HepG2 (cell line): ENCODE measurements around the gene ATG13. TPM values are rescaled to one million over a fixed set of nuclear protein-coding genes. Genes with fewer than 3 reads are reported as not detected.

Experiments used
- ATAC-seq: fragments of 200-7000 bp; cut with Tn5 transposase; 3 replicates; pipeline ENCODE4 v1.9.1; 2020; ENCODE audit warnings: mild to moderate bottlenecking, moderate library complexity
- BruUV-seq: library from RNA; stranded (reverse); fragments of 400-500 nt; replicated peaks from 2 replicates; lab custom pipeline; 2021; lab: Mats Ljungman, UMichigan
- CTCF ChIA-PET: fragments of 300-600 bp; formaldehyde crosslinking; extraction: SDS; loops from one replicate; lab custom pipeline; 2021; ENCODE audit warnings: low total read pairs, inconsistent platforms, low intra/inter-chr PET ratio; lab: Yijun Ruan, JAX
- POLR2A ChIA-PET: fragments of 350-600 bp; sonication (Branson Sonifier 250); formaldehyde crosslinking; loops from one replicate; lab custom pipeline; 2020; ENCODE audit warnings: antibody characterized with exemption, inconsistent platforms; lab: Yijun Ruan, JAX
- DNase-seq: peaks from one replicate; pipeline ENCODE4 v3.0.0-alpha.2; 2015; ENCODE audit warnings: low spot score
- FAIRE-seq: peaks from 3 replicates; lab custom pipeline; 2011; peaks lifted over from hg19 to GRCh38; lab: Jason Lieb, UNC
- H2AFZ ChIP-seq: one replicate; pipeline ENCODE4 v1.6.1; 2011; ENCODE audit warnings: low read length, inconsistent platforms
- H3K27ac ChIP-seq: fragments of 300-600 bp; 3 replicates; pipeline ENCODE4 v1.8.0; 2011; ENCODE audit warnings: mixed run types, mild to moderate bottlenecking, mixed read lengths, low read length, inconsistent platforms; ENCODE audit not compliant: insufficient read depth; ENCODE audit errors: extremely low read length
- H3K27me3 ChIP-seq, 2 experiments: fragments of 200-600 bp in 1 of 2; 2 replicates in 1 of 2; 3 replicates in 1 of 2; pipeline versions ENCODE4 v1.6.0 to v1.8.0; 2011; ENCODE audit warnings: low read length in 2 of 2, mild to moderate bottlenecking in 2 of 2, moderate library complexity in 2 of 2, inconsistent platforms in 1 of 2; ENCODE audit not compliant: insufficient read depth in 2 of 2, control insufficient read depth in 1 of 2
- H3K36me3 ChIP-seq, 2 experiments: fragments of 200-600 bp in 1 of 2; replicated peaks in 1 of 2; 2 replicates in 1 of 2; 3 replicates in 1 of 2; pipeline versions ENCODE4 v1.5.1 to v1.8.0; 2011; ENCODE audit warnings: low read length in 2 of 2, inconsistent platforms in 1 of 2; ENCODE audit not compliant: insufficient read depth in 2 of 2, control insufficient read depth in 1 of 2
- H3K4me1 ChIP-seq: 2 replicates; pipeline ENCODE4 v1.5.1; 2012; ENCODE audit warnings: low read length, inconsistent platforms; ENCODE audit not compliant: insufficient read depth
- H3K4me2 ChIP-seq: 2 replicates; pipeline ENCODE4 v1.6.0; 2011; ENCODE audit warnings: low read depth, low read length, inconsistent platforms
- H3K4me3 ChIP-seq, 3 experiments: fragments of 200-600 bp in 1 of 3; sonication (generic), shearing (Covaris generic) in 1 of 3; replicated peaks in 1 of 3; 2 replicates each; pipeline ENCODE4 v1.5.1; 2011 to 2016; ENCODE audit warnings: low read length in 3 of 3, inconsistent platforms in 2 of 3, low read depth in 2 of 3, mild to moderate bottlenecking in 2 of 3, control low read depth in 1 of 3, mixed read lengths in 1 of 3; ENCODE audit not compliant: insufficient read depth in 1 of 3
- H3K79me2 ChIP-seq: one replicate; pipeline ENCODE4 v1.6.1; 2011; ENCODE audit warnings: low read length, inconsistent platforms; ENCODE audit not compliant: insufficient read depth
- H3K9ac ChIP-seq: 2 replicates; pipeline ENCODE4 v1.6.0; 2011; ENCODE audit warnings: mild to moderate bottlenecking, low read depth, low read length, inconsistent platforms; ENCODE audit not compliant: insufficient read depth
- H3K9me3 ChIP-seq: 2 replicates; pipeline ENCODE4 v1.5.1; 2012; ENCODE audit warnings: mild to moderate bottlenecking, low read length
- H4K20me1 ChIP-seq: 2 replicates; pipeline ENCODE4 v1.6.0; 2011; ENCODE audit warnings: inconsistent platforms, mild to moderate bottlenecking, low read length, moderate library complexity; ENCODE audit not compliant: insufficient read depth
- EEA1 ChIP-seq: sonication (generic); formaldehyde crosslinking; IDR thresholded peaks from 2 replicates; pipeline ENCODE4 v1.5.1; 2020; ENCODE audit warnings: mild to moderate bottlenecking, missing genetic modification reagents, borderline replicate concordance
- ETV6 ChIP-seq: sonication (generic); formaldehyde crosslinking; conservative IDR thresholded peaks from 2 replicates; pipeline ENCODE4 v1.4.0; 2020; ENCODE audit warnings: missing genetic modification reagents
- MAF1 ChIP-seq: sonication (generic); formaldehyde crosslinking; IDR thresholded peaks from 2 replicates; pipeline ENCODE4 v1.5.0; 2020; ENCODE audit warnings: missing genetic modification reagents, borderline replicate concordance
- MED13 ChIP-seq: sonication (generic); formaldehyde crosslinking; IDR thresholded peaks from 2 replicates; pipeline ENCODE4 v1.5.0; 2020; ENCODE audit warnings: missing genetic modification reagents
- REPIN1 ChIP-seq: sonication (generic); formaldehyde crosslinking; IDR thresholded peaks from 2 replicates; pipeline ENCODE4 v1.8.0; 2022; ENCODE audit warnings: missing genetic modification reagents, low read depth, mild to moderate bottlenecking, borderline replicate concordance
- SP1 ChIP-seq, 2 experiments: fragments of 450-650 bp in 1 of 2; sonication (generic) in 1 of 2; formaldehyde crosslinking in 1 of 2; IDR thresholded peaks; 2 replicates each; pipeline versions ENCODE4 v1.4.0 to v1.6.1; 2016 to 2020; ENCODE audit warnings: missing genetic modification reagents in 1 of 2
- ZFP37 ChIP-seq: sonication (generic); formaldehyde crosslinking; IDR thresholded peaks from 2 replicates; pipeline ENCODE4 v1.4.0; 2020; ENCODE audit warnings: missing genetic modification reagents, borderline replicate concordance
- ZMYM2 ChIP-seq: sonication (generic); formaldehyde crosslinking; IDR thresholded peaks from 2 replicates; pipeline ENCODE4 v1.8.0; 2022; ENCODE audit warnings: mild to moderate bottlenecking, missing genetic modification reagents
- ZNF205 ChIP-seq: IDR thresholded peaks from 2 replicates; pipeline ENCODE4 v1.6.1; 2018; ENCODE audit warnings: missing biosample characterization, missing genetic modification reagents
- ZNF251 ChIP-seq: sonication (generic); formaldehyde crosslinking; IDR thresholded peaks from 2 replicates; pipeline ENCODE4 v1.9.0; 2021; ENCODE audit warnings: mild to moderate bottlenecking, missing genetic modification reagents
- ZNF577 ChIP-seq: sonication (generic); formaldehyde crosslinking; IDR thresholded peaks from 2 replicates; pipeline ENCODE4 v1.4.0; 2020; ENCODE audit warnings: mild to moderate bottlenecking, low read depth, missing genetic modification reagents, borderline replicate concordance
- ZNF761 ChIP-seq: sonication (generic); formaldehyde crosslinking; conservative IDR thresholded peaks from 2 replicates; pipeline ENCODE4 v1.4.0; 2020; ENCODE audit warnings: mild to moderate bottlenecking, missing genetic modification reagents
- ZNF776 ChIP-seq: sonication (generic); formaldehyde crosslinking; IDR thresholded peaks from 2 replicates; pipeline ENCODE4 v1.4.0; 2020; ENCODE audit warnings: mild to moderate bottlenecking, missing genetic modification reagents
- ZNF839 ChIP-seq: sonication (generic); formaldehyde crosslinking; IDR thresholded peaks from 2 replicates; pipeline ENCODE4 v1.4.0; 2020; ENCODE audit warnings: missing genetic modification reagents, mild to moderate bottlenecking, borderline replicate concordance
- in situ Hi-C: cut with HindIII; loops from 2 replicates; pipeline ENCODE4 v1.10.0; 2017; ENCODE audit warnings: low pct_unique_long_range_greater_than_20kb; ENCODE audit not compliant: extremely low pct_ligation_motif_present
- intact Hi-C: fragments of 100-400 bp; cut with micrococcal nuclease; formaldehyde crosslinking; loops from one replicate; pipeline ENCODE4 v1.10.0; 2022; ENCODE audit not compliant: unreplicated experiment
- polyA plus RNA-seq, 8 experiments: library from polyadenylated mRNA; depleted of rRNA in 3 of 8; stranded (reverse) in 7 of 8; unstranded in 1 of 8; fragments of >200 nt; fragmentation: Illumina TruSeq in 4 of 8; extraction: Trizol in 4 of 8; gene quantifications; 2 replicates each; pipeline versions ENCODE4 v1.2.1 to v1.2.3, GENCODE V29; 2011 to 2016; ENCODE audit warnings: low read depth in 4 of 8, missing spikeins in 1 of 8, mixed read lengths in 1 of 8; ENCODE audit not compliant: insufficient read depth in 1 of 8
- total RNA-seq, 5 experiments: library from RNA; depleted of rRNA; stranded (reverse); fragments of >200 nt; fragmentation: Illumina TruSeq; extraction: Trizol; gene quantifications; 2 replicates each; pipeline ENCODE4 v1.2.3, GENCODE V29; 2016; ENCODE audit warnings: low read depth in 1 of 5
- TF ChIP-seq, protein P1 (sequence below), 2 experiments: sonication (generic) in 1 of 2; formaldehyde crosslinking in 1 of 2; IDR thresholded peaks; 2 replicates each; pipeline versions ENCODE4 v1.5.1 to v1.6.1; 2011 to 2020; ENCODE audit warnings: borderline replicate concordance in 1 of 2, low read depth in 1 of 2, low read length in 1 of 2, mild to moderate bottlenecking in 1 of 2, missing genetic modification reagents in 1 of 2, moderate library complexity in 1 of 2
- TF ChIP-seq, protein P2 (sequence below): sonication (generic); formaldehyde crosslinking; conservative IDR thresholded peaks from 2 replicates; pipeline ENCODE4 v1.4.0; 2020; ENCODE audit warnings: missing genetic modification reagents
- TF ChIP-seq, protein P3 (sequence below): sonication (generic); formaldehyde crosslinking; conservative IDR thresholded peaks from 2 replicates; pipeline ENCODE4 v1.4.0; 2020; ENCODE audit warnings: mild to moderate bottlenecking, missing genetic modification reagents, moderate library complexity

The ATG13 gene
- total and polyA plus RNA-seq, 2 of the 13 experiments (the other 11 are each of a cell fraction or from before 2014, with no cell fraction given): 55.0 to 77.3 TPM

DNA sequence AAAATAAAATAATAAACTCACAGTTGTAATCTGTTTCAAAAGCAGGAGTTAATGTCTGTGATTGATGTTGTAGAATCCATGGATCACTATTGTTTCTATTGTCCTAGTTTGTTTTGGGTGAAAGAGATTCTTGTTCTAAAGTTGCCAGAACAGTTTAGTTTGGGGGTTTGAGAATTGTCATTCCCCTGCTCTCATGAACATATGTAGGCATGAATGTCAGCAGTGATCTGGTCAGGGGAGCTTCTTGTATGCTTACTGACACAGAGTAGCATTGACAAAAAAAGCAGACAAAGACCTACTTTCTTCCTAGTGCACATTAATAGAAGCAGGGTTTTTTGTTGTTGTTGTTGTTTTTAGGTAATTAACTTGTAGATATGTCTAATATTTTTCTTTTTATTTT lies 44.5 kb downstream of the ATG13 start (continued):
- TF ChIP-seq, protein P1, sequence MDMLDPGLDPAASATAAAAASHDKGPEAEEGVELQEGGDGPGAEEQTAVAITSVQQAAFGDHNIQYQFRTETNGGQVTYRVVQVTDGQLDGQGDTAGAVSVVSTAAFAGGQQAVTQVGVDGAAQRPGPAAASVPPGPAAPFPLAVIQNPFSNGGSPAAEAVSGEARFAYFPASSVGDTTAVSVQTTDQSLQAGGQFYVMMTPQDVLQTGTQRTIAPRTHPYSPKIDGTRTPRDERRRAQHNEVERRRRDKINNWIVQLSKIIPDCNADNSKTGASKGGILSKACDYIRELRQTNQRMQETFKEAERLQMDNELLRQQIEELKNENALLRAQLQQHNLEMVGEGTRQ (IDR thresholded peaks at IDR 0.05; ENCODE audit: low read depth, low read length): no peak
- TF ChIP-seq, protein P1 (CRISPR knock-in tag; IDR thresholded peaks at IDR 0.05; ENCODE audit: borderline replicate concordance): no peak
- TF ChIP-seq, protein P2, sequence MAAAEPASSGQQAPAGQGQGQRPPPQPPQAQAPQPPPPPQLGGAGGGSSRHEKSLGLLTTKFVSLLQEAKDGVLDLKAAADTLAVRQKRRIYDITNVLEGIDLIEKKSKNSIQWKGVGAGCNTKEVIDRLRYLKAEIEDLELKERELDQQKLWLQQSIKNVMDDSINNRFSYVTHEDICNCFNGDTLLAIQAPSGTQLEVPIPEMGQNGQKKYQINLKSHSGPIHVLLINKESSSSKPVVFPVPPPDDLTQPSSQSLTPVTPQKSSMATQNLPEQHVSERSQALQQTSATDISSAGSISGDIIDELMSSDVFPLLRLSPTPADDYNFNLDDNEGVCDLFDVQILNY (CRISPR knock-in tag): no peak
- TF ChIP-seq MAF1 (CRISPR knock-in tag): no peak
- no peak for TF ChIP-seq ZNF577 (CRISPR knock-in tag)
- no peak for TF ChIP-seq ZNF205
- no peak for TF ChIP-seq ZMYM2 (CRISPR knock-in tag)
- no peak for TF ChIP-seq ETV6 (CRISPR knock-in tag)
- no peak for TF ChIP-seq ZNF761
- TF ChIP-seq ZNF839 (CRISPR knock-in tag): no peak
- no peak for TF ChIP-seq ZNF776

DNA sequence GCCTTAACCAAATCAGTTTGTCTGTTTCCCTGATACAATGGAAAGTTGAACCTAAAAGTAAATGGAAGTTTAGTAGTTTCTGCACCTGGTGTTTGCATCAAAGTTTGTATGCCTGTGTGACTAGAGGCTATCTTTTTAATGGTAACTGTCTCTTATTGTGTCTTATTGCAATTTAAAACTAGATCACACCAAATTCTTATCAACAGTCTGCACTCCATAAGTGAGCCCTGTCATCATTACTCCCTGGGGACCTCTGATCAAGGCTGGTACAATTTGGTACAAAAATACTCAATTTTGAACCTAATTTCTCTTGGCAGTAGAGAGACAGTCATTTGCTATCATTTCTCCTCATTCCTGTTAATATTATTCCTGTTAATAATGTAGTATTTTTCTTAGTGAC lies 45.0 kb downstream of the ATG13 start:
- H3K27me3 ChIP-seq: no peaks in the 10 kb centered on the region
- ChIA-PET POLR2A (no interaction called here), CTCF (no interaction called here)
- ATAC-seq (no peak), FAIRE-seq (no peak), DNase-seq (no peak)
- no peak overlapping the region for H3K4me3 ChIP-seq
- H3K9me3 ChIP-seq: no peaks in the 10 kb centered on the region
- peaks cover 36 to 87% of the 10 kb centered on the region in 2 experiments for H3K36me3 ChIP-seq
- no peak overlapping the region for H2AFZ ChIP-seq
- no peak overlapping the region for H3K4me2 ChIP-seq
- no peak overlapping the region for H3K27ac ChIP-seq
- no peak overlapping the region for H3K9ac ChIP-seq
- in situ Hi-C loops (no loop called here), intact Hi-C loops (no loop called here)
- H4K20me1 ChIP-seq: no peaks in the 10 kb centered on the region
- H3K79me2 ChIP-seq: no peaks in the 10 kb centered on the region
- H3K4me1 ChIP-seq: no peaks in the 10 kb centered on the region
- BruUV-seq: no TSS peak
- TF ChIP-seq REPIN1 (CRISPR knock-in tag) (no peak), MED13 (CRISPR knock-in tag) (no peak), SP1 (IDR thresholded peaks at IDR 0.05) (no peak), SP1 (CRISPR knock-in tag; IDR thresholded peaks at IDR 0.05) (no peak), ZFP37 (CRISPR knock-in tag) (no peak), ZNF251 (CRISPR knock-in tag) (no peak), EEA1 (CRISPR knock-in tag) (no peak)
- TF ChIP-seq, protein P3, sequence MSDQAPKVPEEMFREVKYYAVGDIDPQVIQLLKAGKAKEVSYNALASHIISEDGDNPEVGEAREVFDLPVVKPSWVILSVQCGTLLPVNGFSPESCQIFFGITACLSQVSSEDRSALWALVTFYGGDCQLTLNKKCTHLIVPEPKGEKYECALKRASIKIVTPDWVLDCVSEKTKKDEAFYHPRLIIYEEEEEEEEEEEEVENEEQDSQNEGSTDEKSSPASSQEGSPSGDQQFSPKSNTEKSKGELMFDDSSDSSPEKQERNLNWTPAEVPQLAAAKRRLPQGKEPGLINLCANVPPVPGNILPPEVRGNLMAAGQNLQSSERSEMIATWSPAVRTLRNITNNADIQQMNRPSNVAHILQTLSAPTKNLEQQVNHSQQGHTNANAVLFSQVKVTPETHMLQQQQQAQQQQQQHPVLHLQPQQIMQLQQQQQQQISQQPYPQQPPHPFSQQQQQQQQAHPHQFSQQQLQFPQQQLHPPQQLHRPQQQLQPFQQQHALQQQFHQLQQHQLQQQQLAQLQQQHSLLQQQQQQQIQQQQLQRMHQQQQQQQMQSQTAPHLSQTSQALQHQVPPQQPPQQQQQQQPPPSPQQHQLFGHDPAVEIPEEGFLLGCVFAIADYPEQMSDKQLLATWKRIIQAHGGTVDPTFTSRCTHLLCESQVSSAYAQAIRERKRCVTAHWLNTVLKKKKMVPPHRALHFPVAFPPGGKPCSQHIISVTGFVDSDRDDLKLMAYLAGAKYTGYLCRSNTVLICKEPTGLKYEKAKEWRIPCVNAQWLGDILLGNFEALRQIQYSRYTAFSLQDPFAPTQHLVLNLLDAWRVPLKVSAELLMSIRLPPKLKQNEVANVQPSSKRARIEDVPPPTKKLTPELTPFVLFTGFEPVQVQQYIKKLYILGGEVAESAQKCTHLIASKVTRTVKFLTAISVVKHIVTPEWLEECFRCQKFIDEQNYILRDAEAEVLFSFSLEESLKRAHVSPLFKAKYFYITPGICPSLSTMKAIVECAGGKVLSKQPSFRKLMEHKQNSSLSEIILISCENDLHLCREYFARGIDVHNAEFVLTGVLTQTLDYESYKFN (CRISPR knock-in tag): no peak
